Measurements from ENCODE around the gene TAX1BP1.

TAX1BP1 gene

DNA sequence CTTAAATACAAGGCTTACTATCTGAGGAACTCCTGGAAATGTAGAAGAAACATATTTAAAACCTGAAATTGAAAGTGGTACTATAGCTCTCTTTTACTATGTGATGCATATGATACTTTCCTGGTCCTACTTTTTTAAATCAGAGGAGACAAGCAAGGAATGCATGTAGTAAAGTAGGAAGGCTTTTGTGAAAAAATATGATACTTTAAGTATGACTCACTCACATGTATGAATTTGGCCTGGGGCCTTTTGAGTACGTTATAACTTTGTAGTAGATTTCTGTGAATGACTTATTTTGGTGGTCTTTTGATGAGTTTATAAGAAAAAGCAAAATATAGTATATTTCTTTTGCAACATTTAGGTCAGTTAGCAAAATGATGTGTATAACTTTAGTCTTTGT is 53.8 kb downstream of the TAX1BP1 start:
- no peak overlapping the region for H3K27ac ChIP-seq
- TF ChIP-seq, protein P1, sequence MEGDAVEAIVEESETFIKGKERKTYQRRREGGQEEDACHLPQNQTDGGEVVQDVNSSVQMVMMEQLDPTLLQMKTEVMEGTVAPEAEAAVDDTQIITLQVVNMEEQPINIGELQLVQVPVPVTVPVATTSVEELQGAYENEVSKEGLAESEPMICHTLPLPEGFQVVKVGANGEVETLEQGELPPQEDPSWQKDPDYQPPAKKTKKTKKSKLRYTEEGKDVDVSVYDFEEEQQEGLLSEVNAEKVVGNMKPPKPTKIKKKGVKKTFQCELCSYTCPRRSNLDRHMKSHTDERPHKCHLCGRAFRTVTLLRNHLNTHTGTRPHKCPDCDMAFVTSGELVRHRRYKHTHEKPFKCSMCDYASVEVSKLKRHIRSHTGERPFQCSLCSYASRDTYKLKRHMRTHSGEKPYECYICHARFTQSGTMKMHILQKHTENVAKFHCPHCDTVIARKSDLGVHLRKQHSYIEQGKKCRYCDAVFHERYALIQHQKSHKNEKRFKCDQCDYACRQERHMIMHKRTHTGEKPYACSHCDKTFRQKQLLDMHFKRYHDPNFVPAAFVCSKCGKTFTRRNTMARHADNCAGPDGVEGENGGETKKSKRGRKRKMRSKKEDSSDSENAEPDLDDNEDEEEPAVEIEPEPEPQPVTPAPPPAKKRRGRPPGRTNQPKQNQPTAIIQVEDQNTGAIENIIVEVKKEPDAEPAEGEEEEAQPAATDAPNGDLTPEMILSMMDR (IDR thresholded peaks at IDR 0.05): no peak
- H3K9me3 ChIP-seq: no peaks in the 10 kb centered on the region
- no peak overlapping the region for H3K4me3 ChIP-seq
- intact Hi-C loops (cut with DNase I; ENCODE audit: low total_unique reads): no loop called here
- no peaks in the 10 kb centered on the region for H3K27me3 ChIP-seq
- DNase-seq: no peak
- H3K4me1 ChIP-seq: no peaks in the 10 kb centered on the region
- peaks cover 48 to 58% (median 56%) of the 10 kb centered on the region in 3 donors for H3K36me3 ChIP-seq

DNA sequence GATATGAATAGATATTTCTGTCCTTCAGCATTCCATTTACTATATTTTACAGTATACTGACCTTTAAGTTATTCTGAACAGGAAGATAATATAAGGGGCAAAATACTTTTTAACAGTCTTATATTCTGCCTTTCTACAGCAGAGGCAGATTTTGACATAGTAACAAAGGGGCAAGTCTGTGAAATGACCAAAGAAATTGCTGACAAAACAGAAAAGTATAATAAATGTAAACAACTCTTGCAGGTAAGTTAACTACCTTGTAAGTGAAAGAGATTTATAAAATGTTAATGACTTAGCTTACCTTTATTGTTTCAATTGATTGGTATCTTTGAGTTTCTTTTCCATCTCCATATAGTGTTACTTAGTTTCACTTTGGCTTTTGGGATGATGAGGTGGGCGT is 56.0 kb downstream of the TAX1BP1 start:
- no peak overlapping the region for H3K27ac ChIP-seq
- no peaks in the 10 kb centered on the region for H3K27me3 ChIP-seq
- intact Hi-C loops (cut with DNase I; ENCODE audit: low total_unique reads): no loop called here
- peaks cover 47 to 59% (median 54%) of the 10 kb centered on the region in 3 donors for H3K36me3 ChIP-seq
- no peak overlapping the region for H3K4me3 ChIP-seq
- TF ChIP-seq, protein P1 (IDR thresholded peaks at IDR 0.05): no peak
- no peaks in the 10 kb centered on the region for H3K9me3 ChIP-seq
- no peak for DNase-seq
- no peaks in the 10 kb centered on the region for H3K4me1 ChIP-seq

DNA sequence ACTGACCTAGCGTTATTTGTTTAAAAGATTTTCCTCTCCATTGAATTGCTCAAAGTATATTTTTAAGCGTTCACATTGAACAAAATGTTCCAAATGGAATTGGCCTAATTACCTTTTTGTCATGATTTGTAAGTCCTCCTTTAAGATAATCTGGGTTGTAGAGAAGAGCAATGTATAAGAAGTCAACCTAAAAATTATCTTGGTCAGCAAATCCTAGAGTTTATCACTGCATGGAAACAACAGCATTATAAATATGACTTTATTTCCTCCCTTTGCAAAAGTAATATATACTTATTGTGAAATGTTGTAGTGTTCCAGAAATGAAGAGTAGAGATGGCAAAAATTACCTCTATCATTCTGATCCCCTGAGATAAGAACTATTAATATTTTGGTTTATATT is 59.2 kb downstream of the TAX1BP1 start:
- Histone ChIP-seq H3K27ac (no peak overlapping the region), H3K36me3 (peaks cover 24 to 36% (median 35%) of the 10 kb centered on the region in 3 donors), H3K4me3 (no peak overlapping the region), H3K9me3 (no peaks in the 10 kb centered on the region), H3K27me3 (no peaks in the 10 kb centered on the region), H3K4me1 (peaks cover 0 to 3% (median 0%) of the 10 kb centered on the region in 4 donors)
- intact Hi-C loops (cut with DNase I; ENCODE audit: low total_unique reads): no loop called here
- no peak for DNase-seq
- TF ChIP-seq, protein P1 (IDR thresholded peaks at IDR 0.05): no peak

DNA sequence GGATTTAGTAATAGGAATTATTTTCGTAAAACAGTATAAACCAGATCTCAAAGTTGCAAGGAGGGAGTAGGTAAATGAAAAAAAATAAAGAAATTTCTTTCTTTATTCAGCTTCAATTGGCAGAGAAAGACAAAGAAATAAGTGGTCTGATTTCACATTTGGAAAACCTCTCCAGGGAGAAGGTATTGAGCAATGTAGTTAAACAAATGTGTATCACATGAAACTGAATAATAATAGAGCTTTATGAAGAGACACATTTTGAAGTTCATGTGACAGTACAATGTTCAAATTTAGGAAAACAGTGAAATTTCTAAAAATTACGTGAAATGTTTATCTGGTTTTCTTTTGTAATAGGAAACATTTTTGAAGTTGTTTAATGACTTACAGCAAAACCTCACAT is 63.0 kb downstream of the TAX1BP1 start:
- peaks cover 0 to 7% (median 3%) of the 10 kb centered on the region in 4 donors for H3K4me1 ChIP-seq
- no peak for DNase-seq

DNA sequence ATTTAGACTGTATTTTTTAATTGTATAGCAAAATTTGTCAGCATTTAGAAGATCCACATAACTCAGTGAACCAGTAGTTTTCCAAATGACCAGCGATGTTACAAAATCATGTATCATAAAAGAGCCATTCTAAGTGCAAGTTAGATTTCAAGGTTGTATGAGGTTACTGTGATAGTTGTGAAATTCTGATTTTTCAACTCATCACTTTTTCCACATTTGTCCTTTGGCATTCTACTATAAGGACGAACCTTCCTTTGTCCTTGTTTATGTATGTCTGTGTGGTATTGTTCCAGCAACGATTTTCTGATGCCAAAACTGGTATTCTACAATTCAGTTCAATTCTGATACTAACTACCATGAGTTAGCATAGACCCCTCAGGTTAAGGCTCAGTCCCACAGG is 64.2 kb downstream of the TAX1BP1 start:
- H3K4me3 ChIP-seq: no peak overlapping the region
- no peak overlapping the region for H3K27ac ChIP-seq
- peaks cover 0 to 18% (median 8%) of the 10 kb centered on the region in 4 donors for H3K4me1 ChIP-seq
- TF ChIP-seq, protein P1 (IDR thresholded peaks at IDR 0.05): no peak
- intact Hi-C loops (cut with DNase I; ENCODE audit: low total_unique reads): no loop called here
- no peaks in the 10 kb centered on the region for H3K27me3 ChIP-seq
- H3K36me3 ChIP-seq: peaks cover 3 to 12% (median 10%) of the 10 kb centered on the region in 3 donors
- H3K9me3 ChIP-seq: no peaks in the 10 kb centered on the region
- DNase-seq: no peak

More for the DNA sequence above, 63.0 kb downstream of the TAX1BP1 start:
- H3K4me3 ChIP-seq: no peak overlapping the region
- no peaks in the 10 kb centered on the region for H3K9me3 ChIP-seq
- H3K27me3 ChIP-seq: no peaks in the 10 kb centered on the region
- TF ChIP-seq, protein P1 (IDR thresholded peaks at IDR 0.05): no peak
- peaks cover 3 to 12% (median 10%) of the 10 kb centered on the region in 3 donors for H3K36me3 ChIP-seq
- intact Hi-C loops (cut with DNase I; ENCODE audit: low total_unique reads): no loop called here
- no peak overlapping the region for H3K27ac ChIP-seq

DNA sequence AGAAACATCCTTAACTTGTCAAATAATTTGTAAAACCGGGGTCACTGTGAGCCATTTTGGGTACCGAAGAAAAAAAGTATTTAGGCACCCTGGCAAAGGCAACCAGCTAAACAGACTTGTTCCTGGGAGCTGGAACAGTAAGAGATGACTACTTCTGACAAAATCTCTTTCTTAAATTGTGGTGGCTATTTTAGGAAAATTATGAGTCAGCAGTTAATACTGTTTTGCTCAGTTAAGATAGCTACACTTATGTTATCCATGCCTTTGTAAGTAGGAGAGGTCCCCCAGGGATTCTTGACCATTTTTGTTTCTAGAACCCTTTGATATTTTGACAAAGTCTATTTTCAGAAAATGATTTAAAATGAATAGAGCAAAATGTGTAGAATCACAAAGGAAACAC is 68.7 kb downstream of the TAX1BP1 start:
- peak overlapping the region; percentile 20 to 30 for H3K27ac ChIP-seq
- no peaks in the 10 kb centered on the region for H3K27me3 ChIP-seq
- intact Hi-C loops (cut with DNase I; ENCODE audit: low total_unique reads): no loop called here
- no peak for DNase-seq
- no peak overlapping the region for H3K4me3 ChIP-seq
- no peaks in the 10 kb centered on the region for H3K9me3 ChIP-seq
- peaks cover 0 to 25% (median 8%) of the 10 kb centered on the region in 4 donors for H3K4me1 ChIP-seq
- TF ChIP-seq, protein P1 (IDR thresholded peaks at IDR 0.05): no peak
- H3K36me3 ChIP-seq: peaks cover 0 to 11% (median 3%) of the 10 kb centered on the region in 3 donors
